ENCODE measurements around the gene NDUFA7.

DNA sequence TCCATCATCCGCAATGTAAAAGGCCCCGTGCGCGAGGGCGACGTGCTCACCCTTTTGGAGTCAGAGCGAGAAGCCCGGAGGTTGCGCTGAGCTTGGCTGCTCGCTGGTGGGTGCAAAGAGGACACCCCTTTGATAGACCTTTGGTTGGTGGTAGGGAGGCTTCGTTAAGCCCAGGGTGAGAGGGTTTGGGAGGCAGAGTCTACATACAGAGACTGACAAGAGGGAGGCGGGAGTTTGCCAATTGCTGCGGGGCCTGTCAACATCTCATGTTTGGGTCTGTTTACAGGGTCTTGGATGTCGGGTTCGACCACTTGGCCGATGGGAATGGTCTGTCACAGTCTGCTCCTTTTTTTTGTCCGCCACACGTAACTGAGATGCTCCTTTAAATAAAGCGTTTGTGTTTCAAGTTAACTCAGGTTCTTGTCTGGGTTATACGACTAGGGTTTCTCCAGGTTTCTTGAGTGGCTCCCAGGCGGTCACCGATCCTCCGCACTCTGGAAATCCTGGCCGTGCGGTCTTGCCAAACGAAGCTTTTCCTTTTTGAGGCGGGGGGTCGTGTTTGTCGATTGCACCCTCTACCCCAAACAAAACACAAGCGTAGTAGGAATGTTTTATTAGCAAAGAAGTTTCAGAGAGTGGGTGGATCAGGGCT, 937 bp upstream of the NDUFA7 start:
- TF ChIP-seq, protein P1, sequence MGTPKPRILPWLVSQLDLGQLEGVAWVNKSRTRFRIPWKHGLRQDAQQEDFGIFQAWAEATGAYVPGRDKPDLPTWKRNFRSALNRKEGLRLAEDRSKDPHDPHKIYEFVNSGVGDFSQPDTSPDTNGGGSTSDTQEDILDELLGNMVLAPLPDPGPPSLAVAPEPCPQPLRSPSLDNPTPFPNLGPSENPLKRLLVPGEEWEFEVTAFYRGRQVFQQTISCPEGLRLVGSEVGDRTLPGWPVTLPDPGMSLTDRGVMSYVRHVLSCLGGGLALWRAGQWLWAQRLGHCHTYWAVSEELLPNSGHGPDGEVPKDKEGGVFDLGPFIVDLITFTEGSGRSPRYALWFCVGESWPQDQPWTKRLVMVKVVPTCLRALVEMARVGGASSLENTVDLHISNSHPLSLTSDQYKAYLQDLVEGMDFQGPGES (IDR thresholded peaks at IDR 0.05; ENCODE audit: low read depth, low read length): no peak
- TF ChIP-seq, protein P2, sequence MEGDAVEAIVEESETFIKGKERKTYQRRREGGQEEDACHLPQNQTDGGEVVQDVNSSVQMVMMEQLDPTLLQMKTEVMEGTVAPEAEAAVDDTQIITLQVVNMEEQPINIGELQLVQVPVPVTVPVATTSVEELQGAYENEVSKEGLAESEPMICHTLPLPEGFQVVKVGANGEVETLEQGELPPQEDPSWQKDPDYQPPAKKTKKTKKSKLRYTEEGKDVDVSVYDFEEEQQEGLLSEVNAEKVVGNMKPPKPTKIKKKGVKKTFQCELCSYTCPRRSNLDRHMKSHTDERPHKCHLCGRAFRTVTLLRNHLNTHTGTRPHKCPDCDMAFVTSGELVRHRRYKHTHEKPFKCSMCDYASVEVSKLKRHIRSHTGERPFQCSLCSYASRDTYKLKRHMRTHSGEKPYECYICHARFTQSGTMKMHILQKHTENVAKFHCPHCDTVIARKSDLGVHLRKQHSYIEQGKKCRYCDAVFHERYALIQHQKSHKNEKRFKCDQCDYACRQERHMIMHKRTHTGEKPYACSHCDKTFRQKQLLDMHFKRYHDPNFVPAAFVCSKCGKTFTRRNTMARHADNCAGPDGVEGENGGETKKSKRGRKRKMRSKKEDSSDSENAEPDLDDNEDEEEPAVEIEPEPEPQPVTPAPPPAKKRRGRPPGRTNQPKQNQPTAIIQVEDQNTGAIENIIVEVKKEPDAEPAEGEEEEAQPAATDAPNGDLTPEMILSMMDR (IDR thresholded peaks at IDR 0.05): no peak
- no peak for TF ChIP-seq SMC3 (IDR thresholded peaks at IDR 0.05; ENCODE audit: low read depth, low read length)
- no peak for TF ChIP-seq EZH2phosphoT487 (IDR thresholded peaks at IDR 0.05; ENCODE audit: borderline replicate concordance, low read depth)
- no peak for TF ChIP-seq RFX5 (IDR thresholded peaks at IDR 0.05; ENCODE audit: low read length)
- TF ChIP-seq EP300 (IDR thresholded peaks at IDR 0.05; ENCODE audit: borderline replicate concordance in 1 of 2, low read depth in 1 of 2, low read length in 1 of 2): no peak
- TF ChIP-seq TAF1 (IDR thresholded peaks at IDR 0.05; ENCODE audit: borderline replicate concordance, low read depth, low read length): no peak
